IMR-90 (cell line): ENCODE results near the gene REV3L.

Source experiments
- CEBPB ChIP-seq: IDR thresholded peaks from 2 replicates; pipeline ENCODE4 v1.6.1; 2012; ENCODE audit warnings: low read depth, low read length, improper control_type of control experiment
- CHD1 ChIP-seq: IDR thresholded peaks from 2 replicates; pipeline ENCODE4 v1.6.1; 2012; ENCODE audit warnings: low read depth, low read length, improper control_type of control experiment
- CTCF ChIP-seq: conservative IDR thresholded peaks from 2 replicates; pipeline ENCODE4 v1.5.1; 2012; ENCODE audit warnings: mild to moderate bottlenecking, low read depth, low read length, improper control_type of control experiment
- FOS ChIP-seq: fragments of 150-350 bp; IDR thresholded peaks from 2 replicates; pipeline ENCODE4 v1.6.1; 2016; ENCODE audit warnings: low read depth, low read length
- MAFK ChIP-seq: IDR thresholded peaks from 2 replicates; pipeline ENCODE4 v1.6.1; 2012; ENCODE audit warnings: low read depth, low read length, improper control_type of control experiment
- MAZ ChIP-seq: IDR thresholded peaks from 2 replicates; pipeline ENCODE4 v1.6.1; 2012; ENCODE audit warnings: low read depth, mild to moderate bottlenecking, low read length, improper control_type of control experiment, moderate library complexity, borderline replicate concordance
- MXI1 ChIP-seq: IDR thresholded peaks from 2 replicates; pipeline ENCODE4 v1.6.1; 2012; ENCODE audit warnings: low read depth, mild to moderate bottlenecking, low read length, moderate library complexity, borderline replicate concordance
- POLR2A ChIP-seq: IDR thresholded peaks from 2 replicates; pipeline ENCODE4 v1.6.1; 2012; ENCODE audit warnings: mild to moderate bottlenecking, low read depth, low read length
- RAD21 ChIP-seq: IDR thresholded peaks from 2 replicates; pipeline ENCODE4 v1.6.1; 2012; ENCODE audit warnings: low read length, improper control_type of control experiment
- RCOR1 ChIP-seq: IDR thresholded peaks from 2 replicates; pipeline ENCODE4 v1.6.1; 2012; ENCODE audit warnings: mild to moderate bottlenecking, low read length, improper control_type of control experiment; ENCODE audit not compliant: insufficient replicate concordance
- RFX5 ChIP-seq: IDR thresholded peaks from 2 replicates; pipeline ENCODE4 v1.8.0; 2012; ENCODE audit warnings: low read depth, mild to moderate bottlenecking, low read length, moderate library complexity
- USF2 ChIP-seq: fragments of 150-350 bp; IDR thresholded peaks from 2 replicates; pipeline ENCODE4 v1.6.1; 2017; ENCODE audit warnings: mild to moderate bottlenecking, antibody characterized with exemption, low read length, low read depth

- no peak for TF ChIP-seq CEBPB
- TF ChIP-seq CTCF = no peak
- TF ChIP-seq POLR2A = no peak
- peak; percentile 46; the same call in 1 of the 2 replicates for TF ChIP-seq MAFK
- TF ChIP-seq RCOR1 = no peak
- no peak for TF ChIP-seq FOS
- TF ChIP-seq RFX5 = no peak
- TF ChIP-seq CHD1 = no peak
- TF ChIP-seq USF2 = no peak
- no peak for TF ChIP-seq RAD21
- TF ChIP-seq MXI1 = no peak
- TF ChIP-seq MAZ = no peak
Measured at GRCh38 chr6:111337829-111338236, 145.2 kb downstream of the REV3L start.
